CD14-positive monocyte (primary cell): ENCODE data around the gene TBC1D22A. TPM values are rescaled to one million over a fixed set of nuclear protein-coding genes. Genes with fewer than 3 reads are reported as not detected.

Source experiments
- DNase-seq, 3 donors: peaks; one replicate each; pipeline ENCODE4 v3.0.0-alpha.2; 2011 to 2022
- H2AFZ ChIP-seq: 2 replicates; pipeline ENCODE4 v1.6.0; 2012; ENCODE audit warnings: mild to moderate bottlenecking, low read depth, low read length, inconsistent platforms; ENCODE audit not compliant: insufficient read depth, poor library complexity, severe bottlenecking
- H3K27ac ChIP-seq, 2 donors: 1 replicate in 1 of 2; 2 replicates in 1 of 2; pipeline ENCODE4 v1.5.1; 2012 to 2013; ENCODE audit warnings: low read length in 2 of 2, control low read depth in 1 of 2, inconsistent platforms in 1 of 2, low read depth in 1 of 2, mild to moderate bottlenecking in 1 of 2
- H3K27me3 ChIP-seq, 2 donors: one replicate each; pipeline versions ENCODE4 v1.6.0 to v1.6.1; 2011 to 2013; ENCODE audit warnings: low read length in 2 of 2; ENCODE audit not compliant: control insufficient read depth in 2 of 2, insufficient read depth in 2 of 2
- H3K36me3 ChIP-seq, 2 donors: replicated peaks in 1 of 2; 1 replicate in 1 of 2; 2 replicates in 1 of 2; pipeline versions ENCODE4 v1.5.1 to v1.6.1; 2012 to 2013; ENCODE audit warnings: low read length in 2 of 2, control low read depth in 1 of 2, inconsistent platforms in 1 of 2, mild to moderate bottlenecking in 1 of 2; ENCODE audit not compliant: insufficient read depth in 2 of 2, control insufficient read depth in 1 of 2
- H3K4me1 ChIP-seq, 2 donors: 1 replicate in 1 of 2; 2 replicates in 1 of 2; pipeline versions ENCODE4 v1.5.1 to v1.6.1; 2012 to 2013; ENCODE audit warnings: low read length in 2 of 2, control low read depth in 1 of 2, inconsistent platforms in 1 of 2, mild to moderate bottlenecking in 1 of 2, moderate library complexity in 1 of 2; ENCODE audit not compliant: insufficient read depth in 2 of 2, control insufficient read depth in 1 of 2
- H3K4me2 ChIP-seq: replicated peaks from 2 replicates; pipeline ENCODE3; 2012; ENCODE audit warnings: low read length, moderate library complexity, mild to moderate bottlenecking; ENCODE audit not compliant: poor library complexity, severe bottlenecking; ENCODE audit errors: extremely low read depth
- H3K4me3 ChIP-seq, 3 experiments: fragments of 200-600 bp in 1 of 3; sonication (generic) in 1 of 3; replicated peaks in 1 of 3; 1 replicate in 2 of 3; 2 replicates in 1 of 3; pipeline ENCODE4 v1.5.1; 2011 to 2013; ENCODE audit warnings: low read length in 3 of 3, mild to moderate bottlenecking in 3 of 3, control low read depth in 2 of 3, low read depth in 2 of 3, inconsistent platforms in 1 of 3, moderate library complexity in 1 of 3
- H3K79me2 ChIP-seq: 2 replicates; pipeline ENCODE4 v1.6.0; 2012; ENCODE audit warnings: mild to moderate bottlenecking, control low read depth, inconsistent platforms, low read length, moderate library complexity; ENCODE audit not compliant: insufficient read depth
- H3K9ac ChIP-seq: 2 replicates; pipeline ENCODE4 v1.6.0; 2017; ENCODE audit warnings: low read length, mild to moderate bottlenecking; ENCODE audit not compliant: insufficient read depth, poor library complexity, severe bottlenecking
- H3K9me3 ChIP-seq, 2 donors: replicated peaks in 1 of 2; 1 replicate in 1 of 2; 2 replicates in 1 of 2; pipeline versions ENCODE4 v1.5.1 to v1.6.1; 2012 to 2013; ENCODE audit warnings: low read length in 2 of 2, control low read depth in 1 of 2; ENCODE audit not compliant: control insufficient read depth in 1 of 2, insufficient read depth in 1 of 2
- H4K20me1 ChIP-seq: 2 replicates; pipeline ENCODE4 v1.6.0; 2012; ENCODE audit warnings: mild to moderate bottlenecking, low read length, control low read depth, moderate library complexity; ENCODE audit not compliant: insufficient read depth
- H3K27ac Mint-ChIP-seq, 7 donors: one replicate each; pipeline ENCODE4 v1.8.0; 2020; ENCODE audit warnings: mild to moderate bottlenecking in 7 of 7, mixed read lengths in 7 of 7, moderate library complexity in 6 of 7, inconsistent platforms in 2 of 7
- H3K27me3 Mint-ChIP-seq, 3 donors: one replicate each; pipeline ENCODE4 v1.8.0; 2021 to 2022; ENCODE audit warnings: low read depth in 3 of 3, mild to moderate bottlenecking in 3 of 3, mixed read lengths in 3 of 3, moderate library complexity in 3 of 3, inconsistent platforms in 1 of 3
- H3K36me3 Mint-ChIP-seq, 2 donors: one replicate each; pipeline ENCODE4 v1.8.0; 2020; ENCODE audit warnings: mixed read lengths in 2 of 2, inconsistent platforms in 1 of 2, mild to moderate bottlenecking in 1 of 2
- H3K4me1 Mint-ChIP-seq: one replicate; pipeline ENCODE4 v1.8.0; 2020; ENCODE audit warnings: mild to moderate bottlenecking, mixed read lengths
- H3K4me3 Mint-ChIP-seq, 2 donors: one replicate each; pipeline ENCODE4 v1.8.0; 2020; ENCODE audit warnings: mild to moderate bottlenecking in 2 of 2, mixed read lengths in 2 of 2, moderate library complexity in 1 of 2
- H3K9me3 Mint-ChIP-seq, 7 donors: one replicate each; pipeline ENCODE4 v1.8.0; 2020 to 2022; ENCODE audit warnings: mixed read lengths in 7 of 7, mild to moderate bottlenecking in 6 of 7, moderate library complexity in 6 of 7, inconsistent platforms in 2 of 7
- WGBS: methylation state at CpG from one replicate; pipeline ENCODE4 v1.1.5; 2013; ENCODE audit warnings: missing lambda C conversion rate; ENCODE audit not compliant: insufficient coverage; 5-methylcytosine and 5-hydroxymethylcytosine counted together
- intact Hi-C, 2 donors: fragments of 100-400 bp; cut with micrococcal nuclease; formaldehyde crosslinking; loops; one replicate each; pipeline versions ENCODE4 v1.15.0 to v1.15.1; 2023
- polyA plus RNA-seq, 3 donors: library from polyadenylated mRNA; depleted of rRNA in 1 of 3; unstranded in 2 of 3; stranded (reverse) in 1 of 3; fragments of 300-500 nt in 2 of 3; fragments of >200 nt in 1 of 3; fragmentation: Illumina TruSeq in 2 of 3; gene quantifications; 1 replicate in 2 of 3; 2 replicates in 1 of 3; pipeline ENCODE4 v1.2.3, GENCODE V29; 2012 to 2021
- TF ChIP-seq, protein P1 (sequence below): fragments of 200-600 bp; IDR thresholded peaks from one replicate; pipeline ENCODE4 v1.8.0; 2022; ENCODE audit warnings: antibody characterized with exemption, mild to moderate bottlenecking

Gene TBC1D22A
- polyA plus RNA-seq, 3 donors: 25.9 to 36.2 (median 29.5) TPM

DNA sequence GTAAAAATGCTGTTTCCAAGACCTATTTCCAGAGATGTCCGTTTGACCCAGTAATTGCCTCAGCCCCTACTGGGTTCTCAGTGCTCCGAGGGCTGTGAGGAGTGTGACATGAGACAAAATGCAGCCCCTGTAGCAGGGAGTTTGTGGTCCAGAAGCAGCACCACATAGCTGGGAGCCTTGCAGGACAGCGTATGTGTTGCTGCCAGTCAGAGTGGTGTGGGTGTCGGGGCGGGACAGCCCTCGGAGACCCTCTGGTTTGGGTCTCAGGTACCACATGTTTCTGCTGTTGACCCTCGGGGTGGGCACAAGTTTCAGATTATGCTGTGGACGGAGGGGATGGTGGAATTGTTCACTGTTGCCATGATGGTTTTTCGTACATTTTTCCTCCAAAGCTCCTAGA lies 17.2 kb downstream of the TBC1D22A start:
- no peak overlapping the region for H3K27ac ChIP-seq
- Mint-ChIP-seq H3K4me1 (peaks cover 43% of the 10 kb centered on the region), H3K27me3 (peaks cover 0 to 2% (median 1%) of the 10 kb centered on the region in 3 donors), H3K27ac (peak overlapping the region in 2 of 7 donors; percentile 45 to 69), H3K4me3 (no peak overlapping the region), H3K9me3 (peaks cover 0 to 3% (median 0%) of the 10 kb centered on the region in 7 donors), H3K36me3 (peaks cover 41 to 48% of the 10 kb centered on the region in 2 donors)
- peaks cover 99% of the 10 kb centered on the region for H3K79me2 ChIP-seq
- peaks cover 4 to 22% of the 10 kb centered on the region in 2 donors for H3K36me3 ChIP-seq
- TF ChIP-seq, protein P1, sequence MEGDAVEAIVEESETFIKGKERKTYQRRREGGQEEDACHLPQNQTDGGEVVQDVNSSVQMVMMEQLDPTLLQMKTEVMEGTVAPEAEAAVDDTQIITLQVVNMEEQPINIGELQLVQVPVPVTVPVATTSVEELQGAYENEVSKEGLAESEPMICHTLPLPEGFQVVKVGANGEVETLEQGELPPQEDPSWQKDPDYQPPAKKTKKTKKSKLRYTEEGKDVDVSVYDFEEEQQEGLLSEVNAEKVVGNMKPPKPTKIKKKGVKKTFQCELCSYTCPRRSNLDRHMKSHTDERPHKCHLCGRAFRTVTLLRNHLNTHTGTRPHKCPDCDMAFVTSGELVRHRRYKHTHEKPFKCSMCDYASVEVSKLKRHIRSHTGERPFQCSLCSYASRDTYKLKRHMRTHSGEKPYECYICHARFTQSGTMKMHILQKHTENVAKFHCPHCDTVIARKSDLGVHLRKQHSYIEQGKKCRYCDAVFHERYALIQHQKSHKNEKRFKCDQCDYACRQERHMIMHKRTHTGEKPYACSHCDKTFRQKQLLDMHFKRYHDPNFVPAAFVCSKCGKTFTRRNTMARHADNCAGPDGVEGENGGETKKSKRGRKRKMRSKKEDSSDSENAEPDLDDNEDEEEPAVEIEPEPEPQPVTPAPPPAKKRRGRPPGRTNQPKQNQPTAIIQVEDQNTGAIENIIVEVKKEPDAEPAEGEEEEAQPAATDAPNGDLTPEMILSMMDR: no peak
- no peaks in the 10 kb centered on the region for H3K27me3 ChIP-seq
- no peak for DNase-seq
- no peak overlapping the region for H3K4me2 ChIP-seq
- H3K9ac ChIP-seq: no peak overlapping the region
- peaks cover 34 to 39% of the 10 kb centered on the region in 2 donors for H3K4me1 ChIP-seq
- 95% methylated on average over 6 of the region's 9 CpGs for WGBS
- H3K9me3 ChIP-seq: no peaks in the 10 kb centered on the region
- no peak overlapping the region for H3K4me3 ChIP-seq
- no peak overlapping the region for H2AFZ ChIP-seq
- H4K20me1 ChIP-seq: peaks cover 70% of the 10 kb centered on the region
- intact Hi-C loops: no loop called here

DNA sequence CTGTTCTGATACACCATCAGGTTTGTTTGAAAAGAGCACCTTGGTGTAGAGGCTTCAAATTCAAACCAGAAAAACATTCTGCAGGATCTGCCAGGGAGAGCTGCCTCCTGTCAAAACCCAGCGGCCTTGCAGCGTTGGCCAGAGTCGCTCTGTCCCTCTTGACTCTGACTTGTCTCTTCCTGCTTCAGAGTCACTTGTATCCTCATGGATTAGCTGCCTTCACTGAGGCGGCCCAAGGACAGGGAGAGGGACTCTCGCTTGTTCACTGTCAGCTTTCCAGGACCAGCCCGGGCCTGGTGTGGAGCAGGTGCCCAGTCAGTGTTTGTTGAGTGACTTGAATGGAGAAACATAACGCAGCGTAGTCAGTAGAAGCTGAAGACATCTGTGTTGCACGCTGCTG lies 18.0 kb downstream of the TBC1D22A start:
- Histone ChIP-seq H3K4me1 (peaks cover 26 to 31% of the 10 kb centered on the region in 2 donors), H3K79me2 (peaks cover 99% of the 10 kb centered on the region), H3K27me3 (no peaks in the 10 kb centered on the region), H4K20me1 (peaks cover 78% of the 10 kb centered on the region), H3K9ac (no peak overlapping the region), H2AFZ (no peak overlapping the region), H3K9me3 (no peaks in the 10 kb centered on the region), H3K4me3 (no peak overlapping the region), H3K36me3 (peaks cover 4 to 27% of the 10 kb centered on the region in 2 donors), H3K4me2 (no peak overlapping the region), H3K27ac (peak overlapping the region in 1 of 2 donors; percentile 26)
- Mint-ChIP-seq H3K27me3 (peaks cover 0 to 2% (median 1%) of the 10 kb centered on the region in 3 donors), H3K36me3 (peaks cover 38 to 40% of the 10 kb centered on the region in 2 donors), H3K27ac (peak overlapping the region in 5 of 7 donors; percentile 30 to 58 (median 38)), H3K4me3 (no peak overlapping the region), H3K9me3 (peaks cover 0 to 3% (median 0%) of the 10 kb centered on the region in 7 donors), H3K4me1 (peaks cover 35% of the 10 kb centered on the region)
- no peak for DNase-seq
- WGBS: 97% methylated on average over 9 of the region's 9 CpGs
- TF ChIP-seq, protein P1: no peak
- intact Hi-C loops: no loop called here
